ENCODE measurements around the gene MOB2. TPM values are rescaled to one million over a fixed set of nuclear protein-coding genes. Genes with fewer than 3 reads are reported as not detected.
A peak's percentile ranks its signal among the peaks of the same experiment; 100 is the strongest.

MOB2 gene
- total and polyA plus RNA-seq, 12 donors = 25.2 to 59.1 (median 45.2) TPM

GRCh38 chr11:1469911-1470680, 16.5 kb downstream of the MOB2 start:
- intact Hi-C loops (cut with DNase I) = no loop called here
- Histone ChIP-seq H3K9me3 (no peaks in the 10 kb centered on the region), H3K27me3 (no peaks in the 10 kb centered on the region), H3K36me3 (peaks cover 0 to 82% (median 59%) of the 10 kb centered on the region in 9 donors), H3K4me3 (no peak overlapping the region), H3K27ac (no peak overlapping the region), H3K4me1 (peaks cover 0 to 16% (median 0%) of the 10 kb centered on the region in 9 donors)
- WGBS, 2 donors = 90 to 92% methylated on average over 35 of the region's 35 CpGs
- no peak for TF ChIP-seq CTCF (IDR thresholded peaks at IDR 0.05)
- DNase-seq (no peak), ATAC-seq (no peak)

- 81 to 85% methylated on average over 19 of the region's 19 CpGs for WGBS, 2 donors
These were observed 17.2 kb downstream of the MOB2 start for GRCh38 chr11:1469287-1469910.

GRCh38 chr11:1468473-1469066, 18.0 kb downstream of the MOB2 start:
- DNase-seq (no peak), ATAC-seq (peak in 4 of 8 donors; percentile 3 to 32 (median 17))
- peaks cover 0 to 70% (median 45%) of the 10 kb centered on the region in 9 donors for H3K36me3 ChIP-seq
- peaks cover 0 to 8% (median 0%) of the 10 kb centered on the region in 11 donors for H3K9me3 ChIP-seq
- intact Hi-C loops (cut with DNase I) = no loop called here
- no peak for TF ChIP-seq CTCF (IDR thresholded peaks at IDR 0.05)
- H3K27me3 ChIP-seq = no peaks in the 10 kb centered on the region
- WGBS, 2 donors = 76 to 81% methylated on average over 19 of the region's 19 CpGs
- no peak overlapping the region for H3K27ac ChIP-seq
- H3K4me1 ChIP-seq = peaks cover 0 to 16% (median 0%) of the 10 kb centered on the region in 9 donors
- H3K4me3 ChIP-seq = no peak overlapping the region

More at GRCh38 chr11:1469287-1469910, 17.2 kb downstream of the MOB2 start:
- DNase-seq = no peak
- intact Hi-C loops (cut with DNase I) = no loop called here
- peaks cover 0 to 78% (median 54%) of the 10 kb centered on the region in 9 donors for H3K36me3 ChIP-seq
- H3K27me3 ChIP-seq = no peaks in the 10 kb centered on the region
- TF ChIP-seq CTCF (IDR thresholded peaks at IDR 0.05) = no peak
- H3K9me3 ChIP-seq = peaks cover 0 to under 1% (median 0%) of the 10 kb centered on the region in 11 donors
- no peak overlapping the region for H3K4me3 ChIP-seq
- no peak for ATAC-seq
- H3K4me1 ChIP-seq = peaks cover 0 to 16% (median 0%) of the 10 kb centered on the region in 9 donors
- no peak overlapping the region for H3K27ac ChIP-seq

GRCh38 chr11:1468002-1468401, 18.6 kb downstream of the MOB2 start:
- intact Hi-C loops (cut with DNase I) = no loop called here
- Histone ChIP-seq H3K27me3 (no peaks in the 10 kb centered on the region), H3K9me3 (peaks cover 0 to 8% (median 0%) of the 10 kb centered on the region in 11 donors), H3K4me1 (peaks cover 0 to 16% (median 0%) of the 10 kb centered on the region in 9 donors), H3K4me3 (no peak overlapping the region), H3K27ac (no peak overlapping the region), H3K36me3 (peaks cover 0 to 66% (median 40%) of the 10 kb centered on the region in 9 donors)
- DNase-seq (no peak), ATAC-seq (peak in 6 of 8 donors; percentile 7 to 75 (median 40))
- no peak for TF ChIP-seq CTCF (IDR thresholded peaks at IDR 0.05)
- WGBS, 2 donors = 54 to 83% methylated on average over 18 of the region's 18 CpGs

Data from heart right ventricle (tissue), 16 donors.